WI38 (cell line): ENCODE results near the gene MLXIPL.

ENCODE experiments used
- H3K4me3 ChIP-seq: 2 replicates; pipeline ENCODE4 v1.5.1; 2011; ENCODE audit warnings: low read depth, mild to moderate bottlenecking, control low read depth, low read length
- CTCF ChIP-seq: IDR thresholded peaks from 2 replicates; pipeline ENCODE4 v1.5.1; 2012; ENCODE audit warnings: low read depth, mild to moderate bottlenecking, control low read depth, low read length

The MLXIPL gene

GRCh38 chr7:73649576-73649975 is 25.3 kb upstream of the MLXIPL start:
- no peak overlapping the region for H3K4me3 ChIP-seq

GRCh38 chr7:73648593-73649332 is 24.4 kb upstream of the MLXIPL start:
- no peak for TF ChIP-seq CTCF

More at GRCh38 chr7:73649576-73649975, 25.3 kb upstream of the MLXIPL start:
- TF ChIP-seq CTCF: no peak

GRCh38 chr7:73647725-73648592 is 23.6 kb upstream of the MLXIPL start:
- no peak overlapping the region for H3K4me3 ChIP-seq
- no peak for TF ChIP-seq CTCF

More at GRCh38 chr7:73648593-73649332, 24.4 kb upstream of the MLXIPL start:
- H3K4me3 ChIP-seq: no peak overlapping the region

GRCh38 chr7:73646785-73647724 is 22.7 kb upstream of the MLXIPL start:
- H3K4me3 ChIP-seq: no peak overlapping the region
- no peak for TF ChIP-seq CTCF

- TF ChIP-seq CTCF: no peak
- H3K4me3 ChIP-seq: no peak overlapping the region
Measured at GRCh38 chr7:73645643-73646174, 21.4 kb upstream of the MLXIPL start.

GRCh38 chr7:73644688-73645286 is 20.5 kb upstream of the MLXIPL start:
- H3K4me3 ChIP-seq: no peak overlapping the region
- no peak for TF ChIP-seq CTCF
